HepG2 (cell line): Measurements from ENCODE around the gene MED13. TPM values are rescaled to one million over a fixed set of nuclear protein-coding genes. Genes with fewer than 3 reads are reported as not detected.
A peak's percentile ranks its signal among the peaks of the same experiment; 100 is the strongest.

ENCODE experiments used
- ATM ChIP-seq: fragments of 450-650 bp; IDR thresholded peaks from 2 replicates; pipeline ENCODE4 v1.7.1; 2017; ENCODE audit warnings: mild to moderate bottlenecking, borderline replicate concordance
- BCL6 ChIP-seq: IDR thresholded peaks from 2 replicates; pipeline ENCODE4 v1.6.1; 2016; ENCODE audit warnings: missing genetic modification reagents, missing compliant biosample characterization
- CREB1 ChIP-seq, 2 experiments: fragments of 450-650 bp in 1 of 2; IDR thresholded peaks; 2 replicates each; pipeline ENCODE4 v1.6.1; 2016 to 2017; ENCODE audit warnings: control low read depth in 1 of 2, mild to moderate bottlenecking in 1 of 2, missing compliant biosample characterization in 1 of 2, missing genetic modification characterization in 1 of 2
- EHMT2 ChIP-seq: fragments of 200-600 bp; sonication (generic); IDR thresholded peaks from 2 replicates; pipeline ENCODE4 v1.7.0; 2017; ENCODE audit warnings: antibody characterized with exemption, low read depth, low read length, borderline replicate concordance
- GATAD2A ChIP-seq: IDR thresholded peaks from 2 replicates; pipeline ENCODE4 v1.6.1; 2016
- GPBP1L1 ChIP-seq: sonication (generic); formaldehyde crosslinking; IDR thresholded peaks from 2 replicates; pipeline ENCODE4 v1.5.0; 2020; ENCODE audit warnings: mild to moderate bottlenecking, missing genetic modification reagents
- KDM3A ChIP-seq: IDR thresholded peaks from 2 replicates; pipeline ENCODE4 v1.6.1; 2018; ENCODE audit warnings: low read depth, missing compliant biosample characterization
- MEIS1 ChIP-seq: sonication (generic); formaldehyde crosslinking; IDR thresholded peaks from 2 replicates; pipeline ENCODE4 v1.9.0; 2021; ENCODE audit warnings: mild to moderate bottlenecking, missing genetic modification reagents, moderate library complexity, borderline replicate concordance
- MTERF4 ChIP-seq: sonication (generic); formaldehyde crosslinking; IDR thresholded peaks from 2 replicates; pipeline ENCODE4 v1.8.0; 2023; ENCODE audit warnings: mild to moderate bottlenecking, missing genetic modification reagents
- NCOA2 ChIP-seq: sonication (generic); formaldehyde crosslinking; IDR thresholded peaks from 2 replicates; pipeline ENCODE4 v1.8.0; 2022; ENCODE audit warnings: inconsistent platforms
- NFRKB ChIP-seq: fragments of 450-650 bp; IDR thresholded peaks from 2 replicates; pipeline ENCODE4 v1.6.1; 2017
- POLR2AphosphoS2 ChIP-seq: IDR thresholded peaks from 2 replicates; pipeline ENCODE4 v1.6.1; 2011; ENCODE audit warnings: low read depth, low read length, improper control_type of control experiment
- SAP130 ChIP-seq: IDR thresholded peaks from 2 replicates; pipeline ENCODE4 v1.6.1; 2016; ENCODE audit warnings: low read depth
- SIN3B ChIP-seq: fragments of 150-350 bp; IDR thresholded peaks from 2 replicates; pipeline ENCODE4 v1.6.1; 2014; ENCODE audit warnings: low read length
- SNAPC2 ChIP-seq: sonication (generic); formaldehyde crosslinking; IDR thresholded peaks from 2 replicates; pipeline ENCODE4 v1.8.1; 2022; ENCODE audit warnings: mild to moderate bottlenecking, missing genetic modification reagents
- SNRNP70 ChIP-seq: fragments of 200-400 bp; formaldehyde crosslinking; IDR thresholded peaks from 2 replicates; pipeline ENCODE4 v1.6.1; 2017; ENCODE audit warnings: mild to moderate bottlenecking, low read depth, low read length, moderate library complexity
- ZFAT ChIP-seq: sonication (generic); formaldehyde crosslinking; conservative IDR thresholded peaks from 2 replicates; pipeline ENCODE4 v1.8.1; 2023; ENCODE audit warnings: missing genetic modification reagents, inconsistent platforms
- ZNF205 ChIP-seq: IDR thresholded peaks from 2 replicates; pipeline ENCODE4 v1.6.1; 2018; ENCODE audit warnings: missing biosample characterization, missing genetic modification reagents
- ZNF264 ChIP-seq: sonication (generic); formaldehyde crosslinking; IDR thresholded peaks from 2 replicates; pipeline ENCODE4 v1.4.0; 2020; ENCODE audit warnings: missing genetic modification reagents
- ZNF44 ChIP-seq: sonication (generic); formaldehyde crosslinking; IDR thresholded peaks from 2 replicates; pipeline ENCODE4 v1.5.1; 2020; ENCODE audit warnings: mild to moderate bottlenecking, missing genetic modification reagents
- ZNF556 ChIP-seq: sonication (generic); formaldehyde crosslinking; IDR thresholded peaks from 2 replicates; pipeline ENCODE4 v1.4.0; 2020; ENCODE audit warnings: mild to moderate bottlenecking, missing genetic modification reagents, borderline replicate concordance
- ZNF567 ChIP-seq: sonication (generic); formaldehyde crosslinking; IDR thresholded peaks from 2 replicates; pipeline ENCODE4 v1.8.1; 2023; ENCODE audit warnings: mild to moderate bottlenecking, missing genetic modification reagents, borderline replicate concordance
- ZNF644 ChIP-seq: IDR thresholded peaks from 2 replicates; pipeline ENCODE4 v1.6.1; 2016; ENCODE audit warnings: low read depth
- ZNF720 ChIP-seq: sonication (generic); formaldehyde crosslinking; IDR thresholded peaks from 2 replicates; pipeline ENCODE4 v1.4.0; 2020; ENCODE audit warnings: missing genetic modification reagents
- ZNF761 ChIP-seq: sonication (generic); formaldehyde crosslinking; conservative IDR thresholded peaks from 2 replicates; pipeline ENCODE4 v1.4.0; 2020; ENCODE audit warnings: mild to moderate bottlenecking, missing genetic modification reagents
- ZNF839 ChIP-seq: sonication (generic); formaldehyde crosslinking; IDR thresholded peaks from 2 replicates; pipeline ENCODE4 v1.4.0; 2020; ENCODE audit warnings: missing genetic modification reagents, mild to moderate bottlenecking, borderline replicate concordance
- ZNF891 ChIP-seq: sonication (generic); formaldehyde crosslinking; IDR thresholded peaks from 2 replicates; pipeline ENCODE4 v1.5.0; 2020; ENCODE audit warnings: mild to moderate bottlenecking, missing genetic modification reagents
- polyA plus RNA-seq, 8 experiments: library from polyadenylated mRNA; depleted of rRNA in 3 of 8; stranded (reverse) in 7 of 8; unstranded in 1 of 8; fragments of >200 nt; fragmentation: Illumina TruSeq in 4 of 8; extraction: Trizol in 4 of 8; gene quantifications; 2 replicates each; pipeline versions ENCODE4 v1.2.1 to v1.2.3, GENCODE V29; 2011 to 2016; ENCODE audit warnings: low read depth in 4 of 8, missing spikeins in 1 of 8, mixed read lengths in 1 of 8; ENCODE audit not compliant: insufficient read depth in 1 of 8
- total RNA-seq, 5 experiments: library from RNA; depleted of rRNA; stranded (reverse); fragments of >200 nt; fragmentation: Illumina TruSeq; extraction: Trizol; gene quantifications; 2 replicates each; pipeline ENCODE4 v1.2.3, GENCODE V29; 2016; ENCODE audit warnings: low read depth in 1 of 5
- TF ChIP-seq, protein P1 (sequence below): sonication (generic); formaldehyde crosslinking; IDR thresholded peaks from 2 replicates; pipeline ENCODE4 v1.4.0; 2020; ENCODE audit warnings: low read depth, mild to moderate bottlenecking, missing genetic modification reagents

The MED13 gene
- total and polyA plus RNA-seq, 2 of the 13 experiments (the other 11 are each of a cell fraction or from before 2014, with no cell fraction given): 27.4 to 69.1 TPM

- TF ChIP-seq, protein P1, sequence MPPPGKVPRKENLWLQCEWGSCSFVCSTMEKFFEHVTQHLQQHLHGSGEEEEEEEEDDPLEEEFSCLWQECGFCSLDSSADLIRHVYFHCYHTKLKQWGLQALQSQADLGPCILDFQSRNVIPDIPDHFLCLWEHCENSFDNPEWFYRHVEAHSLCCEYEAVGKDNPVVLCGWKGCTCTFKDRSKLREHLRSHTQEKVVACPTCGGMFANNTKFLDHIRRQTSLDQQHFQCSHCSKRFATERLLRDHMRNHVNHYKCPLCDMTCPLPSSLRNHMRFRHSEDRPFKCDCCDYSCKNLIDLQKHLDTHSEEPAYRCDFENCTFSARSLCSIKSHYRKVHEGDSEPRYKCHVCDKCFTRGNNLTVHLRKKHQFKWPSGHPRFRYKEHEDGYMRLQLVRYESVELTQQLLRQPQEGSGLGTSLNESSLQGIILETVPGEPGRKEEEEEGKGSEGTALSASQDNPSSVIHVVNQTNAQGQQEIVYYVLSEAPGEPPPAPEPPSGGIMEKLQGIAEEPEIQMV: peak; percentile 89
- TF ChIP-seq ZNF761 (no peak), GPBP1L1 (CRISPR knock-in tag) (no peak), SNRNP70 (no peak), ZFAT (no peak), ZNF891 (peak; percentile 98), ZNF44 (CRISPR knock-in tag) (0 out of 2 replicates have a peak, but pooled peaks have one; percentile 81), POLR2AphosphoS2 (0 out of 2 replicates have a peak, but pooled peaks have one; percentile 63), SNAPC2 (CRISPR knock-in tag) (0 out of 2 replicates have a peak, but pooled peaks have one; percentile 47), CREB1 (IDR thresholded peaks at IDR 0.05) (no peak), CREB1 (CRISPR knock-in tag; IDR thresholded peaks at IDR 0.05) (no peak), EHMT2 (no peak), ZNF205 (CRISPR knock-in tag) (no peak), BCL6 (CRISPR knock-in tag) (peak; percentile 25), SAP130 (CRISPR knock-in tag) (peak; percentile 72), ZNF720 (CRISPR knock-in tag) (no peak), ZNF556 (CRISPR knock-in tag) (peak; percentile 85), NFRKB (peak; percentile 62), ZNF264 (CRISPR knock-in tag) (no peak), ZNF644 (CRISPR knock-in tag) (peak; percentile 81; the same call in 1 of the 2 replicates), NCOA2 (peak; percentile 6; the same call in 1 of the 2 replicates), KDM3A (peak; percentile 62; the same call in 1 of the 2 replicates), MEIS1 (CRISPR knock-in tag) (peak; percentile 80; the same call in 1 of the 2 replicates), MTERF4 (CRISPR knock-in tag) (peak; percentile 84; the same call in 1 of the 2 replicates), GATAD2A (CRISPR knock-in tag) (peak; percentile 81), ZNF839 (peak; percentile 88; the same call in 1 of the 2 replicates), ZNF567 (no peak; the same call in 1 of the 2 replicates), SIN3B (peak; percentile 27), ATM (no peak)
Measured at GRCh38 chr17:62065611-62066468, 762 bp upstream of the MED13 start (continued).
